CD4-positive, alpha-beta T cell treated with Interleukin-4 for 4 hours (primary cell): ENCODE data around the gene THEM5.
"Not testable (repeated sequence)": the region's sequence is repeated elsewhere in the genome, so short reads cannot be mapped to it uniquely, and the experiment has no call there.

Experiments
- DNase-seq: peaks from one replicate; pipeline ENCODE4 v3.0.0-alpha.2; 2020

The THEM5 gene, protein sequence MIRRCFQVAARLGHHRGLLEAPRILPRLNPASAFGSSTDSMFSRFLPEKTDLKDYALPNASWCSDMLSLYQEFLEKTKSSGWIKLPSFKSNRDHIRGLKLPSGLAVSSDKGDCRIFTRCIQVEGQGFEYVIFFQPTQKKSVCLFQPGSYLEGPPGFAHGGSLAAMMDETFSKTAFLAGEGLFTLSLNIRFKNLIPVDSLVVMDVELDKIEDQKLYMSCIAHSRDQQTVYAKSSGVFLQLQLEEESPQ

GRCh38 chr1:151853411-151853943 lies at the start of gene THEM5:
THEM5 (minus strand) TSS chr1:151853712; CDS start chr1:151853565, 147 bp downstream.
- DNase-seq: no peak

- DNase-seq: no peak
Observed at GRCh38 chr1:151902858-151903257, 49.3 kb upstream of the THEM5 start.

DNA sequence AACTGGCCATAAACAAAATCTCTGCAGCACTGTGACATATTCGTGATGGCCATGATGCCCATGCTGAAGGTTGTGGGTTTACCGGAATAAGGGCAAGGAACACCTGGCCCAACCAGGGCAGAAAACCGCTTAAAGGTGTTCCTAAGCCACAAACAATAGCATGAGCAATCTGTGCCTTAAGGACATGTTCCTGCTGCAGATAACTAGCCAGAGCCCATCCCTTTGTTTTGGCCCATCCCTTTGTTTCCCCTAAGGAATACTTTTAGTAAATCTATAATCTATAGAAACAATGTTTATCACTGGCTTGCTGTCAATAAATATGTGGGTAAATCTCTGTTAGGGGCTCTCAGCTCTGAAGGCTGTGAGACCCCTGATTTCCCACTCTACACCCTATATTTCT lies 47.3 kb upstream of the THEM5 start:
- DNase-seq: not testable (repeated sequence)

DNA sequence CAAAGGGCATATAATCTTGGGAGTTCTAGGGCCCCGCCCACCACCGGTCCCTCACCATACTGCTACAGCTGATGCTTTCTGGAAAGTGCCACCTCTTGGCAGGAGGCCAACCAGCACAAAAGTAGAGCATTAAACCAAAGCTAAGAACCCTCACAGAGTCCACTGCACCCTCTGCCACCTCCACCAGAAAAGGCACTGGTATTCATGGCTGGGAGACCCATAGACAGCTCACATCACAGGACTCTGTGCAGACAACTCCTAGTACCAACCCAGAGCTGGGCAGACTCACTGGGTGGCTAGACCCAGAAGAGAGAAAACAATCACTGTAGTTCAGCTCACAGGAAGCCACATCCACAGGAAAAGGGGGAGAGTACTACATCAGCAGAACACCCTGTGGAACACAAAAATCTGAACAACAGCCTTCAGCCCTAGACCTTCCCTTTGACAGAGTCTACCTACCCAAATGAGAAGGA lies 45.0 kb upstream of the THEM5 start:
- DNase-seq: peak; percentile 89

DNA sequence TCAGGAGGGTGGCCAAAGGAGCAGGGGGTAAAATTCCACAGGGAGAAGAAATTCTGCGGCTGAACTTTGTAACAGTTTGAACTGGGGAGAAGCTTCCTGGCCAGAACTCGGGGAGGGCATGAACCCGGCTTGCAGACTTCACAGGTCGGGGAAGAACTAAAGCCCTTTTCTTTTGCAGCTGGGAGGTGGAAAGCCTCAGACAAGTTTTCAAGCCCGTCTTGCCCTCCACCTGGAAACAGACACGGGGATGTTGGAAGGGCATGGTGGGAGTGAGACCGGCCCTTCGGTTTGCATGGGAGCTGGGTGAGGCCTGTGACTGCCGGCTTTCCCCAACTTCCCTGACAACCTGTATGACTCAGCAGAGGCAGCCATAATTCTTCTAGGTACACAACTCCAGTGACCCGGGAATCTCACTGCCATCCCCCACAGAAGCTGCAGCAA lies 44.5 kb upstream of the THEM5 start:
- no peak for DNase-seq

- DNase-seq: no peak
Observed at GRCh38 chr1:151893176-151893924, 39.8 kb upstream of the THEM5 start.

GRCh38 chr1:151892190-151892589 lies 38.7 kb upstream of the THEM5 start:
- no peak for DNase-seq

GRCh38 chr1:151891512-151891911 lies 38.0 kb upstream of the THEM5 start:
- peak; percentile 22 for DNase-seq

DNA sequence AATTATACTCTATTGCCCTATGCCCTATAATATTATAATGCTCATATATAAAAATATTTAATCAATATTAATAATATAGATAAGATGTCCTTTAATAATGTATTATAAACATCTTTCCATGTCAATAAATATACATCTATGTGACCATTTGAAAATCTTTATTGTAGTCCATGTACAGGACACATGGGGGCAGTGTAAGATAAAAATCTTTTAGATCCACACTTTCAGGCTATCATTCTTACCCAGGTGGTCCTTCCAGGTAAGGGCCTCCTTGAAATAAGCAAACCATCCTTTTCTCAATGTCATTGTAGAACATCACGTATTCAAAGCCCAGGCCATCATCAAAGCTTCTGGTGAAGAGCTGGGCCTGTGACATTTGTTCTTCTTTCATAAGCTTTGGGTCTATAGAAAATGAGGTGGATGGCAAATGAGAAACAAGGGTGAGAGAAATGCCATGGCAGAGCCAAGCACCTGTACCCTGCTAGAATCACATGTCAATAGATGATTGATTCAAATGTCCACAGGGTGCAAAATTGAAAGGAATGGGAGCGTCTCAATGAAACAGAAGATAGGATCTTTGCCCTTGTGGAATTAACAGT lies 35.6 kb upstream of the THEM5 start:
- peak; percentile 49 for DNase-seq

GRCh38 chr1:151887028-151887427 lies 33.5 kb upstream of the THEM5 start:
- no peak for DNase-seq

DNA sequence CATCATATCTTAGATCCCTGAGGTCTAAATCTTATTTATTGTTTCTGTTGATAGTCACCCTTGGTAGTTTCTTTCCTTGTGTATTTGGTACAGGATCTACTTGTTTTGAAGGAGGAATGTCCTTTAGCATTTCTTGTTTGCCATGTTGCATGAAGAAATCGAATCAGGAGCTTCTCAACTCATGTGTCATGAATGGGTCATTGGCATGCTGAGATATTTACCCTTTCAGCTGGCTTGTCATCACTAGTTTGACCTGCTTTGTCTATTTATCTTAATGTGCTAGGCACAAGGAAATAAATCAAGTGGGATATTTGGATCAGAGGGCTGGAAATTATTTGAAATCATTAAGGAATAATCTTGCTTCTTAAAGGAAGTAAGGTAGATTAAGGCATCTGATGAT lies 32.0 kb upstream of the THEM5 start:
- no peak for DNase-seq

- not testable (repeated sequence) for DNase-seq
Observed at GRCh38 chr1:151884879-151885278, 31.4 kb upstream of the THEM5 start.

DNA sequence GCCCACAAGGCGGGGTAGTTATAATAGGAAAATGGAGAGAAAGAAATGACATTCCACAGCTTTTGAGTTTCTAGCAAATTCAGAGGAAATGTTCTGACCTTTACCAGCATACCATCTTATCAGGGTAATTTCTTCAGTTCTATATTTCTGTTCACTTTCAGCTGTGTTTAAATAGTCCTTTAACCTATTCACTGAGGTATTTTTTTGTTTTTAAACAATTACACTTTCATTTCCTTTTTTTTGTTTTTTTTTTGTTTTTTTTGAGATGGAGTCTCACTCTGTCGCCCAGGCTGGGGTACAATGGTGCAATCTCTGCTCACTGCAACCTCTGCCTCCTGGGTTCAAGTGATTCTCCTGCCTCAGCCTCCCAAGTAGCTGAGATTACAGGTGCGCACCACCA lies 30.9 kb upstream of the THEM5 start:
- DNase-seq: not testable (repeated sequence)

DNA sequence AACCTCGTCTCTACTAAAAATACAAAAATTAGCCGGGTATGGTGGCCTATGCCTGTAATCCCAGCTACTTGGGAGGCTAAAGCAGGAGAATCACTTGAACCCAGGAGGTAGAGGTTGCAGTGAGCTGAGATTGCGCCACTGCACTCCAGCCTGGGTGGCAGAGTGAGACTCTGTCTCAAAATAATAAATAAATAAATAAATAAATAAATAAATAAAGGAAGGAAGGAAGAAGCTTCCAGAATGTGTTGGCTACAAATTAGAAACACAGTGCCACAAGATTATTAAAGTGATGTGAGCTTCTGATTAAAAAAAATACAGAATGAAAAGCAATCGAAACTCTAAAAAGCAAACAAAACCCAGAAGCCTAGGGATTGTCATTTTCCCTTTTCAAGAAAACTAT lies 30.4 kb upstream of the THEM5 start:
- not testable (repeated sequence) for DNase-seq

GRCh38 chr1:151882918-151883317 lies 29.4 kb upstream of the THEM5 start:
- not testable (repeated sequence) for DNase-seq

GRCh38 chr1:151882466-151882865 lies 29.0 kb upstream of the THEM5 start:
- DNase-seq: no peak

DNA sequence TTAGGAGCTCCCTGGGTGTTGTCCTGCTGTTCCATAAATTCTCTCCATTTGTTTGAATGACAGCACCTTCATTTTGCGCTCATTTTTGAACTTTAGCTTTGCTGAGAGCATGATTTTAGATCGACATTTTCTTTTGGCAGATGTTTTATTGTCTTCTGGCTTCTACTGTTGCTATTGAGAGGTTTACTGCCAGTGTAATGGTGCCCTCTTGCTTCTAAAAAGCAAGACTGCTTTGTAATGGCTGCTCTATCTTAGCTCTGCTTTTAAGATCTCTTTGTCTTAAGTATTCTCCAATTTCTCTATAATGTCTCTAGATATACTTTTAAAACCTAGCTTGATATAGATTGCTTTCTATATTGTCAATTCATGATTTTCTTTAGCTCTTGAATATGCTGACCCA lies 28.0 kb upstream of the THEM5 start:
- DNase-seq: no peak

GRCh38 chr1:151875419-151876097 lies 22.0 kb upstream of the THEM5 start:
- DNase-seq: no peak

DNA sequence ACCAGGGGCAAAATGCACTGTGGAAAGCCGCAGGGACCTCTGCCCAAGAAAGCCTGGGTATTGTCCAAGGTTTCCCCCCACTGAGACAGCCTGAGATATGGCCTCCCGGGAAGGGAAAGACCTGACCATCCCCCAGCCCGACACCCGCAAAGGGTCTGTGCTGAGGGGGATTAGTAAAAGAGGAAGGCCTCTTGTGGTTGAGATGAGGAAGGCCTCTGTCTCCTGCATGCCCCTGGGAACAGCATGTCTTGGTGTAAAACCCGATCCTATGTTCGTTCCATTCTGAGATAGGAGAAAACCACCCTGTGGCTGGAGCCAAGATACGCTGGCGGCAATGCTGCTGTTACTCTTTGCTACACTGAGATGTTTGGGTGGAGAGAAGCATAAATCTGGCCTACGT lies 19.3 kb upstream of the THEM5 start:
- DNase-seq: not testable (repeated sequence)

DNA sequence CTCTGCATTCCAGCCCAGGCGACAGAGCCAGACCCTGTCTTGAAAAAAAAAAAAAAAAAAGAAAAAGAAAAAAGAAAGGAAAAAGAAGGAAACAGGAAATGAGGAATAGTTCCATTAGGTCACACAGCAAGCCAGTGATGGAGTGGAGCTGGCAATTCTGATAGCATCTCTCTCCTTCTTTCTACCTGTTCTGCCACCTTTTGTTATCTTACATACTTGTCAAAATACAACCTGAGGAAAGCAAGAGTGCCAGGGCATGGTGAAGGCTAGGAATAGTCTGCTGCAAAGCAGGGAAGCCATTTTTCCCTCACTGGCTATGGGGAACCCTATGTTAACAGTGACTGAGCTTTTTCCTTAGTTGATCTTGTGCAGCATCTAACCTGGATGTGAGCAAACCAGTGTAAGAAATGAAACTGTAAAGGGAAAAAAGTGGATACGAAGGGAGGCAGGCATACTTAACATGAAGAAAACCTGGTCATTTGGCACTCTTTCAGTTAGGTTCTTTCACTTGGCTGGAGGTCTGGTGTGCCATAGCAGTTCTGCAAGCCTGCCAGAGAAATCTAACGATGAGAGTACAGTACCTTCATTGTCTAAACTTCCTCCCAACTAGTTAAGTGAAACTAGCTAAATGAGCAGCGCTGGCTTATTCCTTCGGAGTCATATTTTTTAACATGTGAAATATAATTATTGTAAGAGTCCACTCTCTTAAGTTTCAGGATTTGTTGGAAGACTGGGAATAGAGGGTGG lies 17.9 kb upstream of the THEM5 start:
- no peak for DNase-seq

DNA sequence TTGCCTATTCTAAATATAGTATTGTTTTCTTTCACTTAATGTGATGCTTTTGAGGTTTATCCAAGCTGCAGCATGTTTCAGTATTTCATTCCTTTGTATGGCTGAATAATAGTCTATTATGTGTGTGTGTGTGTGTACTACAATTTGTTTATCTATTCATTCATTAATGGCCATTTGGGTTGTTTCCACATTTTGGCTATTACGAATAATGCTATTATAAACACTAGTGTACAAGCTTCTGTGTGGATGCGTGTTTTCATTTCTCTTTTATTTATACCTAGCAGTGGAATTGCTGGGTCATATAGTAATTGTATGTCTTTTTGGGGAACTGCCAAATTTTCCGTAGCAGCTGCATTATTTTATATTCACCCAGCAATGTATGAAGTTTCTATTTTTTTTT lies 15.0 kb upstream of the THEM5 start:
- DNase-seq: no peak

DNA sequence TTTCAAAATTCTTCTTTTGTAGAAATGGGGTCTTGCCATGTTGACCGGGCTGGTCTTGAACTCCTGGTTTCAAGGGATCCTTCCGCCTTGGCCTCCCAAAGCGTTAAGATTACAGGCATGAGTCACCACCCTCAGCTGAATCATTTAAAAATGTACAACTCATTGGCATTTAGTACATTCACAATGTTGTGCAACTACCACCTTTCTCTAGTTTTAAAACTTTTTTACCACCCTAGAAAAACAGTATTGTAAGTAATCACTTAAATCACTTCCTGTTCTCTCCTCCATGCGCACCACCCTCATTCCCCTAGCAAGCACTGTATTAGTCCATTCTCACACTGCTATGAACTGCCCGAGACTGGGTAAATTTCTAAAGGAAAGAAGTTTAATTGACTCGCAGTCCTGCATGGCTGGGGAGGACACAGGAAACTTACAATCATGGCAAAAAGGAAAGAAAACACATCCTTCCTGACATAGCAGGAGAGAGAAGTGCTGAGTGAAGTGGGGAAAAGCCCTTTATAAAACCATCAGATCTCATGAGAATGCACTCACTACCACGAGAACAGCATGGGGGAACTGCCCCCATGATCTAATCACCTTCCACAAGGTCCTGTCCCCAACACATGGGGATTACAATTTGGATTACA lies 14.4 kb upstream of the THEM5 start:
- DNase-seq: no peak
